HCT116 (cell line): ENCODE measurements around the gene KIFC3.

ENCODE experiments used
- ATF3 ChIP-seq: IDR thresholded peaks from 2 replicates; pipeline ENCODE4 v1.6.1; 2012
- CBX3 ChIP-seq: IDR thresholded peaks from 2 replicates; pipeline ENCODE4 v1.6.1; 2012; ENCODE audit warnings: low read depth
- CTCF ChIP-seq, 3 experiments: fragments of 200-600 bp in 1 of 3; sonication (generic) in 1 of 3; IDR thresholded peaks in 2 of 3; conservative IDR thresholded peaks in 1 of 3; 2 replicates each; pipeline ENCODE4 v1.5.1; 2012 to 2017; ENCODE audit warnings: low read depth in 2 of 3, low read length in 2 of 3, antibody characterized with exemption in 1 of 3, borderline replicate concordance in 1 of 3, control low read depth in 1 of 3, mild to moderate bottlenecking in 1 of 3, mixed read lengths in 1 of 3, mixed run types in 1 of 3, moderate library complexity in 1 of 3; ENCODE audit not compliant: insufficient read depth in 1 of 3
- ELF1 ChIP-seq: IDR thresholded peaks from 2 replicates; pipeline ENCODE4 v1.6.1; 2012; ENCODE audit warnings: low read depth, borderline replicate concordance
- EZH2 ChIP-seq: fragments of 200-600 bp; sonication (generic); IDR thresholded peaks from 2 replicates; pipeline ENCODE4 v1.6.1; 2017; ENCODE audit warnings: antibody characterized with exemption, mixed run types
- EZH2phosphoT487 ChIP-seq: fragments of 200-600 bp; IDR thresholded peaks from 2 replicates; pipeline ENCODE4 v1.6.1; 2018; ENCODE audit warnings: antibody characterized with exemption, borderline replicate concordance
- JUND ChIP-seq: IDR thresholded peaks from 2 replicates; pipeline ENCODE4 v1.6.1; 2012
- MAX ChIP-seq: IDR thresholded peaks from 2 replicates; pipeline ENCODE4 v1.6.1; 2012
- POLR2A ChIP-seq: IDR thresholded peaks from 2 replicates; pipeline ENCODE4 v1.7.0; 2011; ENCODE audit warnings: borderline replicate concordance; ENCODE audit not compliant: insufficient read depth, insufficient read length; ENCODE audit errors: extremely low read depth
- POLR2AphosphoS5 ChIP-seq: IDR thresholded peaks from 2 replicates; pipeline ENCODE4 v1.6.1; 2011; ENCODE audit warnings: mild to moderate bottlenecking, low read depth, low read length, moderate library complexity
- REST ChIP-seq: IDR thresholded peaks from 2 replicates; pipeline ENCODE4 v1.6.1; 2012; ENCODE audit warnings: low read depth
- YY1 ChIP-seq: IDR thresholded peaks from 2 replicates; pipeline ENCODE4 v1.6.1; 2011; ENCODE audit warnings: low read length, low read depth, moderate library complexity, mild to moderate bottlenecking; ENCODE audit not compliant: insufficient replicate concordance; ENCODE audit errors: extremely low read depth
- ZFX ChIP-seq: fragments of 450-650 bp; IDR thresholded peaks from 2 replicates; pipeline ENCODE4 v1.6.1; 2017
- ZNF274 ChIP-seq: fragments of 200-500 bp; sonication (Bioruptor generic); IDR thresholded peaks from 2 replicates; pipeline ENCODE4 v1.6.1; 2014; ENCODE audit warnings: mild to moderate bottlenecking, low read depth, low read length, inconsistent platforms

- TF ChIP-seq CTCF (IDR thresholded peaks at IDR 0.05 in 2 of 3, conservative IDR thresholded peaks at IDR 0.05 in 1 of 3; ENCODE audit: borderline replicate concordance in 1 of 3, insufficient read depth in 1 of 3, low read depth in 2 of 3, low read length in 2 of 3), result no peak
- TF ChIP-seq POLR2A, result no peak
- no peak for TF ChIP-seq JUND
- TF ChIP-seq EZH2, result no peak
- no peak for TF ChIP-seq CBX3
- TF ChIP-seq ZNF274, result no peak
- no peak for TF ChIP-seq ATF3
- TF ChIP-seq POLR2AphosphoS5, result no peak
- TF ChIP-seq ZFX, result no peak
- TF ChIP-seq ELF1, result no peak
- TF ChIP-seq REST, result no peak
- no peak for TF ChIP-seq YY1
- no peak for TF ChIP-seq EZH2phosphoT487
- TF ChIP-seq MAX, result no peak
Observed at GRCh38 chr16:57818377-57819064, 16.2 kb upstream of the KIFC3 start.
